HG03457 (cell line): ENCODE data around the gene ZNF638.
"Not testable (repeated sequence)": the region's sequence is repeated elsewhere in the genome, so short reads cannot be mapped to it uniquely, and the experiment has no call there.

ENCODE experiments used
- ATAC-seq: cut with Tn5 transposase; IDR thresholded peaks from one replicate; pipeline ENCODE4 v1.9.1; 2021; ENCODE audit warnings: moderate number of reproducible peaks; ENCODE audit not compliant: unreplicated experiment

The ZNF638 gene

GRCh38 chr2:71331581-71332434, at the start of gene ZNF638:
ZNF638 (plus strand) TSS chr2:71331782; CDS start chr2:71348955, 17,173 bp downstream.
- ATAC-seq, result peak; percentile 89

GRCh38 chr2:71281950-71282349, 49.6 kb upstream of the ZNF638 start:
- ATAC-seq, result no peak

- ATAC-seq, result no peak
Observed at GRCh38 chr2:71282493-71282892, 49.1 kb upstream of the ZNF638 start.

GRCh38 chr2:71283131-71283530, 48.5 kb upstream of the ZNF638 start:
- ATAC-seq, result no peak

- no peak for ATAC-seq
Observed at GRCh38 chr2:71285706-71286105, 45.9 kb upstream of the ZNF638 start.

GRCh38 chr2:71291398-71291797, 40.2 kb upstream of the ZNF638 start:
- ATAC-seq, result no peak

- ATAC-seq, result no peak
Observed at GRCh38 chr2:71292159-71292558, 39.4 kb upstream of the ZNF638 start.

- no peak for ATAC-seq
Observed at GRCh38 chr2:71298914-71299313, 32.7 kb upstream of the ZNF638 start.

GRCh38 chr2:71299507-71299906, 32.1 kb upstream of the ZNF638 start:
- no peak for ATAC-seq

GRCh38 chr2:71303849-71304248, 27.7 kb upstream of the ZNF638 start:
- ATAC-seq, result no peak

GRCh38 chr2:71306762-71307161, 24.8 kb upstream of the ZNF638 start:
- no peak for ATAC-seq

GRCh38 chr2:71313016-71313766, 18.4 kb upstream of the ZNF638 start:
- no peak for ATAC-seq

GRCh38 chr2:71317060-71317459, 14.5 kb upstream of the ZNF638 start:
- no peak for ATAC-seq

GRCh38 chr2:71317900-71318299, 13.7 kb upstream of the ZNF638 start:
- ATAC-seq, result not testable (repeated sequence)

GRCh38 chr2:71323386-71323785, 8.2 kb upstream of the ZNF638 start:
- no peak for ATAC-seq

- ATAC-seq, result no peak
Observed at GRCh38 chr2:71326968-71327367, 4.6 kb upstream of the ZNF638 start.

GRCh38 chr2:71327916-71328315, 3.7 kb upstream of the ZNF638 start:
- no peak for ATAC-seq

GRCh38 chr2:71330155-71330554, 1.4 kb upstream of the ZNF638 start:
- no peak for ATAC-seq

- no peak for ATAC-seq
Observed at GRCh38 chr2:71330585-71331330, 824 bp upstream of the ZNF638 start.

- ATAC-seq, result not testable (repeated sequence)
Observed at GRCh38 chr2:71331331-71331580, 326 bp upstream of the ZNF638 start.

- no peak for ATAC-seq
Observed at GRCh38 chr2:71332435-71332796, 834 bp downstream of the ZNF638 start.

GRCh38 chr2:71333619-71334018, 2.0 kb downstream of the ZNF638 start:
- ATAC-seq, result no peak
